SK-N-MC (cell line): ENCODE results near the gene HSPBAP1.

ENCODE experiments used
- EZH2 ChIP-seq: fragments of 200-600 bp; sonication (generic); IDR thresholded peaks from one replicate; pipeline ENCODE4 v1.6.1; 2017; ENCODE audit warnings: antibody characterized with exemption
- POLR2AphosphoS5 ChIP-seq: IDR thresholded peaks from 2 replicates; pipeline ENCODE4 v1.6.1; 2012; ENCODE audit warnings: mild to moderate bottlenecking, low read depth, low read length, borderline replicate concordance

- TF ChIP-seq POLR2AphosphoS5, result no peak
- TF ChIP-seq EZH2, result no peak
Observed at GRCh38 chr3:122816587-122816986, 23.0 kb upstream of the HSPBAP1 start.
